HepG2 (cell line): ENCODE measurements around the gene TTC39C. TPM values are rescaled to one million over a fixed set of nuclear protein-coding genes. Genes with fewer than 3 reads are reported as not detected.

ENCODE experiments used
- CENPT ChIP-seq: sonication (generic); formaldehyde crosslinking; IDR thresholded peaks from 2 replicates; pipeline ENCODE4 v1.8.0; 2022; ENCODE audit warnings: low read depth, mild to moderate bottlenecking, moderate library complexity, missing genetic modification reagents
- CENPX ChIP-seq: sonication (generic); formaldehyde crosslinking; IDR thresholded peaks from 2 replicates; pipeline ENCODE4 v1.9.0; 2021; ENCODE audit warnings: mild to moderate bottlenecking, missing genetic modification reagents, moderate library complexity
- KLF11 ChIP-seq: IDR thresholded peaks from 2 replicates; pipeline ENCODE4 v1.6.1; 2016; ENCODE audit warnings: missing compliant biosample characterization
- MBNL3 ChIP-seq: fragments of 250-450 bp; sonication (Bioruptor Pico); conservative IDR thresholded peaks from 2 replicates; pipeline ENCODE4 v1.8.0; 2022; ENCODE audit warnings: mild to moderate bottlenecking, inconsistent platforms
- MIER2 ChIP-seq: IDR thresholded peaks from 2 replicates; pipeline ENCODE4 v1.6.1; 2016; ENCODE audit warnings: missing biosample characterization, missing genetic modification reagents
- PRDM15 ChIP-seq: sonication (generic); formaldehyde crosslinking; IDR thresholded peaks from 2 replicates; pipeline ENCODE4 v1.4.0; 2020; ENCODE audit warnings: missing genetic modification reagents
- RFX1 ChIP-seq: fragments of 450-650 bp; IDR thresholded peaks from 2 replicates; pipeline ENCODE4 v1.6.1; 2017
- RXRB ChIP-seq: IDR thresholded peaks from 2 replicates; pipeline ENCODE4 v1.6.1; 2016; ENCODE audit warnings: borderline replicate concordance, missing genetic modification reagents, missing compliant biosample characterization
- ZBTB37 ChIP-seq: sonication (generic); formaldehyde crosslinking; IDR thresholded peaks from 2 replicates; pipeline ENCODE4 v1.4.0; 2020; ENCODE audit warnings: mild to moderate bottlenecking, missing genetic modification reagents
- ZNF12 ChIP-seq: sonication (generic); formaldehyde crosslinking; IDR thresholded peaks from 2 replicates; pipeline ENCODE4 v1.5.0; 2020; ENCODE audit warnings: missing genetic modification reagents
- ZNF121 ChIP-seq: sonication (generic); formaldehyde crosslinking; IDR thresholded peaks from 2 replicates; pipeline ENCODE4 v1.5.0; 2020; ENCODE audit warnings: mild to moderate bottlenecking, missing genetic modification reagents
- ZNF18 ChIP-seq: sonication (generic); formaldehyde crosslinking; IDR thresholded peaks from 2 replicates; pipeline ENCODE4 v1.8.0; 2022; ENCODE audit warnings: mild to moderate bottlenecking, missing genetic modification reagents; ENCODE audit not compliant: insufficient replicate concordance
- ZNF589 ChIP-seq: sonication (generic); formaldehyde crosslinking; conservative IDR thresholded peaks from 2 replicates; pipeline ENCODE4 v1.8.0; 2022; ENCODE audit warnings: mild to moderate bottlenecking, moderate library complexity, missing genetic modification reagents
- ZNF772 ChIP-seq: sonication (generic); formaldehyde crosslinking; IDR thresholded peaks from 2 replicates; pipeline ENCODE4 v1.5.0; 2020; ENCODE audit warnings: mild to moderate bottlenecking, missing genetic modification reagents
- ZNF83 ChIP-seq: sonication (generic); formaldehyde crosslinking; IDR thresholded peaks from 2 replicates; pipeline ENCODE4 v1.4.0; 2020; ENCODE audit warnings: missing genetic modification reagents, mild to moderate bottlenecking, borderline replicate concordance
- polyA plus RNA-seq, 8 experiments: library from polyadenylated mRNA; depleted of rRNA in 3 of 8; stranded (reverse) in 7 of 8; unstranded in 1 of 8; fragments of >200 nt; fragmentation: Illumina TruSeq in 4 of 8; extraction: Trizol in 4 of 8; gene quantifications; 2 replicates each; pipeline versions ENCODE4 v1.2.1 to v1.2.3, GENCODE V29; 2011 to 2016; ENCODE audit warnings: low read depth in 4 of 8, missing spikeins in 1 of 8, mixed read lengths in 1 of 8; ENCODE audit not compliant: insufficient read depth in 1 of 8
- total RNA-seq, 5 experiments: library from RNA; depleted of rRNA; stranded (reverse); fragments of >200 nt; fragmentation: Illumina TruSeq; extraction: Trizol; gene quantifications; 2 replicates each; pipeline ENCODE4 v1.2.3, GENCODE V29; 2016; ENCODE audit warnings: low read depth in 1 of 5

The TTC39C gene
- total and polyA plus RNA-seq, 2 of the 13 experiments (the other 11 are each of a cell fraction or from before 2014, with no cell fraction given) = 19.1 to 25.9 TPM

- TF ChIP-seq ZNF589 (CRISPR knock-in tag) (peak; percentile 77; the same call in 1 of the 2 replicates), RXRB (CRISPR knock-in tag) (peak; percentile 93), CENPT (CRISPR knock-in tag) (no peak), ZNF12 (CRISPR knock-in tag) (peak; percentile 54; the same call in 1 of the 2 replicates), ZBTB37 (CRISPR knock-in tag) (no peak), MIER2 (CRISPR knock-in tag) (no peak), MBNL3 (CRISPR knock-in tag) (no peak), ZNF18 (no peak), ZNF121 (CRISPR knock-in tag) (no peak), RFX1 (no peak), ZNF772 (CRISPR knock-in tag) (peak; percentile 41; the same call in 1 of the 2 replicates), CENPX (CRISPR knock-in tag) (no peak), PRDM15 (CRISPR knock-in tag) (no peak), ZNF83 (CRISPR knock-in tag) (no peak), KLF11 (CRISPR knock-in tag) (0 out of 2 replicates have a peak, but pooled peaks have one; percentile 40)
These were observed 61.4 kb downstream of the TTC39C start (continued) for GRCh38 chr18:24075767-24076597.
